NCI-H146 treated with DMSO at 0.1 percent for 48 hours (cell line): ENCODE data around the gene CSNK1D.

Experiments
- DNase-seq: peaks from one replicate; lab custom pipeline; 2025; ENCODE audit not compliant: unreplicated experiment; lab: John Stamatoyannopoulos, UW

The CSNK1D gene

GRCh38 chr17:82310877-82311276 is 37.4 kb upstream of the CSNK1D start:
- no peak for DNase-seq

- no peak for DNase-seq
Measured at GRCh38 chr17:82309656-82310570, 36.4 kb upstream of the CSNK1D start.

GRCh38 chr17:82305727-82306300 is 32.3 kb upstream of the CSNK1D start:
- no peak for DNase-seq

GRCh38 chr17:82304826-82305726 is 31.6 kb upstream of the CSNK1D start:
- DNase-seq: no peak

GRCh38 chr17:82303944-82304808 is 30.7 kb upstream of the CSNK1D start:
- no peak for DNase-seq

GRCh38 chr17:82302991-82303943 is 29.8 kb upstream of the CSNK1D start:
- DNase-seq: no peak

- no peak for DNase-seq
Measured at GRCh38 chr17:82302568-82302963, 29.1 kb upstream of the CSNK1D start.

GRCh38 chr17:82301916-82302567 is 28.5 kb upstream of the CSNK1D start:
- no peak for DNase-seq

GRCh38 chr17:82301300-82301915 is 27.9 kb upstream of the CSNK1D start:
- no peak for DNase-seq

GRCh38 chr17:82300707-82301270 is 27.3 kb upstream of the CSNK1D start:
- DNase-seq: no peak

- DNase-seq: no peak
Measured at GRCh38 chr17:82300228-82300627, 26.7 kb upstream of the CSNK1D start.

- no peak for DNase-seq
Measured at GRCh38 chr17:82299452-82299851, 26.0 kb upstream of the CSNK1D start.

- DNase-seq: no peak
Measured at GRCh38 chr17:82298538-82299421, 25.3 kb upstream of the CSNK1D start.

GRCh38 chr17:82297714-82298537 is 24.4 kb upstream of the CSNK1D start:
- no peak for DNase-seq

- DNase-seq: peak; percentile 18
Measured at GRCh38 chr17:82297280-82297713, 23.8 kb upstream of the CSNK1D start.
